NCI-H82 (cell line): Measurements from ENCODE around the gene POU4F1.
A peak's percentile ranks its signal among the peaks of the same experiment; 100 is the strongest.

Experiments used
- DNase-seq: peaks from one replicate; lab custom pipeline; 2025; lab: John Stamatoyannopoulos, UW

POU4F1 gene

DNA sequence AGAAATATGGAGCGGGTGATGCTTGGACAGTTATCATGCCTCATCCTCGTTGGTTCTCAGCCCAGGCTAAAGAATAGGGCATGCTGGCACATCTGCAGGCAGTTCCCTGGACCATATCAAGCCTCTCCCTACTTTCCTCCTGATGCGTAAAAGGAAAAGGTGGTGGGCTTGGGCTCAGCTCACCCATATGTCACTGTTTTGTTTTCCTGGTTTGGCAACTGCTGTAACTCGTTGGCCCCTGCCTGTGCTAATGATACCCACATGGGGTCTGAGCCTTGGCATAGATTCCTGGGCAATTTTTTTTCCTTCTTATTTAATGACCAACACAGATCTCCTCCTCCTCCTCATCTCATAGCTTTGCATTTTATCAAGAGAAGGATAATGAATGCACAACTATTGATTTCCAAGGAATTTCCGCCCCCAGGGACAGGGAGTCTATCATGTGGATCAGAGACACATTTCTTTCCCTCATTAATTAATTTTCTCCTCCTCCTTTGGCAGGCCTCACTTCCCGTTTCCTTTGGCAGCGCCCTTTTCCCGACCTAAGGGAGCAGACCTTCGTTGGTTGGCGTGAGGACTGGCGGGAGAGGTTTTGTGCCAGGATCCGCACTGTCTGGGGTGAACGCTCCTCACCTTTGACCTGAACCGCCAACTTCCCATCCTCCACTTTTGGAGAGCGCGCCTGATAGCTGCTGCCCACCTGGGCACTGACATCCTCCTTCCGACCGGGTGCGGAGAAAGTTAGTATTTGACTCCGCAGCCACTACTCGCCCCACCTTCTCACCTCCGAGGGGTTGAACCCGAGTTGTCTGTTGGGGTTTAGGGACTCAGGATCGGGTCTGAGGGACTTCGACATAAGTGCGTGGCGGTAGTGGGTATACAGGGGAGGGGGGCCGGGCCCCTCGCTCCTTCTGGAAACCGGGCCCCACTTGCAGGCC lies 3.4 kb upstream of the POU4F1 start:
- peak; percentile 21 for DNase-seq

GRCh38 chr13:78604782-78605611 lies 1.6 kb upstream of the POU4F1 start:
- DNase-seq = peak; percentile 70

DNA sequence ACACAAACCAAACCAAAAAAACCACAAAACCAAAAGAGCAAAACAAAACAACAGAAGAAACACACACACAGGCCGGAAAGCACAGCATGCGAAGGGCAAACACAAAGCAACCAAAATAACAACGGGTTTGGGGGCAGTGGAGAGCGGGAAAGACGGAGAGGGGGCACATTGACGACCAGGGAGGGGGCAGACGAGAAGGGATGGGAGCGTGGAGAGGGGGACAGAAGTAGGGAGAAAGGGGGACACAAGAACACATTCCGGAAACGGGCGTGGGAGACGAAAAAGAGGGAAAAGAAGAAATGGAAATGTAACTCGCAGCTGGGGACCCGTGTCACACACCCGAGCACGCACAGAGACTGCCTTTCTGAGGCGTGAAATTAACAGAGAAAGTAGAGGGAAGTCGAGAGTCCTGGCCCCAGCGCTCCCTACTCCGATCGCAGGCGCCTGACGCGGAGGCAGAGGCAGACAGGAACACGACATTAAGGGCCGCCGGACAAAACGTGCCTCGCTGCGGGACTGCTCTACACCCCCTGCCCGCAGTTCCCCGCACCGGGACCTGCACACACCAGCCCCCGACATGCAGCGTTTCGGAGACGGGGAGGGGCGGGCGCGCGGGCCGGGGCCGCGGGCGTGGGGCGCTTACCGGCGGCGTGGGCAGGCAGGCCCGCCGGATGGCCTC lies 652 bp downstream of the POU4F1 start:
- peak; percentile 57 for DNase-seq

DNA sequence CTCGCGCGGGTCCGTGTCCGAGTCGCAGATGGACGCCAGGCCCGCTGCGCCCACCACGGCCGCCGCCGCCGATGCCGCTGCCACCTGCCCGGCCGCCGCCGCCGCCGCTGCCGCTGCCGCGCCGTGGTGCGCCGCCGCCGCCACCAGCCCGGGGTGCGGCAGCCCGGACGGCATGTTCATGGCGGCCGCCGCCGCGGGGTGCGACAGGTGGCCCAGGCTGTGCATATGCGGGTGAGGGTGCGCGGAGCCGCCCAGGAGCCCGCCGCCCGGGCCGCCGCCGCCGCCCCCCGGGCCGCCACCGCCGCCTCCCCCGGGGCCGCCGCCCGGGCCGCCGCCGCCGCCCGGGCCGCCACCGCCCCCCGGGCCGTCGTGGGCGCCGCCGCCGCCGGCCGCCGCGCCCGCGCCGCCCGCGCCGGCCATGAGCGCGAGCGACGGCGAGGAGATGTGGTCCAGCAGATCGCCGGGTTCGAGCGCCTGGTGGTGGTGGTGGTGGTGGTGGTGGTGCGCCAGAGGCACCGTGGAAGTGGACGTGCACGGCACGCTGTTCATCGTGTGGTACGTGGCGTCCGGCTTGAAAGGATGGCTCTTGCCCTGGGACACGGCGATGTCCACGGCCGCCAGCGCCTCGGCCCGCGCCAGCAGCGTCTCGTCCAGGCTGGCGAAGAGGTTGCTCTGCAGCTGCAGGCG lies 1.3 kb downstream of the POU4F1 start:
- DNase-seq = peak; percentile 40

- DNase-seq = peak; percentile 63
Observed at GRCh38 chr13:78601124-78601873, 2.1 kb downstream of the POU4F1 start.

- DNase-seq = peak; percentile 11
Observed at GRCh38 chr13:78600280-78600883, 3.0 kb downstream of the POU4F1 start.

DNA sequence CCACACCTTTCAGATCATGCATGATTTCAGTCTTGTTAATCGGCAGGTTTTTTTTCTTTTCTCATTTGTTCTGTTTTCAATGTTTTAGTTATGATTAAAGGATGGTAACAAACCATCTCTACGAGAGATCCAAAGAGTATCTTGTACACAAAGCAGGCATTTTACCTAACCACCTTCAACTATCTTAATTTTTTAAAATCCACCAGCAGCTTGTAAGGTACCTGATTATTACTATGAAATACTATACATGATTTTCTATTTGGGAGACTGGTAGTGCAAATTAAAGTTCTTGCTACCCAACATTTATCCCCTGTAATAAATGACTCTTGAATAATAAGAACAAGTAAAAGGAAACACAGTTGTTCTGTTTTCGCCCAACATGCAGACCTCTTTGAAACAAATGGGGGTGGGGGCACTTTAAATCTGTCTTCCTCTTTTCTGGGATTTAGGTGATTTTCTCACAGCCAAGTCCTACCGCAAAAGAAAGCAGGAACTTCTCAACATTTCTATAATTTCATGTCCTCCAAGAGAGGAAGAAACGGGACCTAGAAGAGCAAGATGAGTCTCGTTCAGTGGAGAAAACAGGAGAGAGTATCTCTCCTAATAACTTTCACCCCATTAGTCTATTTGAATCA lies 3.6 kb downstream of the POU4F1 start:
- peak; percentile 20 for DNase-seq

GRCh38 chr13:78598966-78599644 lies 4.2 kb downstream of the POU4F1 start:
- peak; percentile 38 for DNase-seq

GRCh38 chr13:78598116-78598781 lies 5.1 kb downstream of the POU4F1 start:
- DNase-seq = peak; percentile 27

- DNase-seq = peak; percentile 46
Observed at GRCh38 chr13:78597602-78597932, 5.8 kb downstream of the POU4F1 start.

DNA sequence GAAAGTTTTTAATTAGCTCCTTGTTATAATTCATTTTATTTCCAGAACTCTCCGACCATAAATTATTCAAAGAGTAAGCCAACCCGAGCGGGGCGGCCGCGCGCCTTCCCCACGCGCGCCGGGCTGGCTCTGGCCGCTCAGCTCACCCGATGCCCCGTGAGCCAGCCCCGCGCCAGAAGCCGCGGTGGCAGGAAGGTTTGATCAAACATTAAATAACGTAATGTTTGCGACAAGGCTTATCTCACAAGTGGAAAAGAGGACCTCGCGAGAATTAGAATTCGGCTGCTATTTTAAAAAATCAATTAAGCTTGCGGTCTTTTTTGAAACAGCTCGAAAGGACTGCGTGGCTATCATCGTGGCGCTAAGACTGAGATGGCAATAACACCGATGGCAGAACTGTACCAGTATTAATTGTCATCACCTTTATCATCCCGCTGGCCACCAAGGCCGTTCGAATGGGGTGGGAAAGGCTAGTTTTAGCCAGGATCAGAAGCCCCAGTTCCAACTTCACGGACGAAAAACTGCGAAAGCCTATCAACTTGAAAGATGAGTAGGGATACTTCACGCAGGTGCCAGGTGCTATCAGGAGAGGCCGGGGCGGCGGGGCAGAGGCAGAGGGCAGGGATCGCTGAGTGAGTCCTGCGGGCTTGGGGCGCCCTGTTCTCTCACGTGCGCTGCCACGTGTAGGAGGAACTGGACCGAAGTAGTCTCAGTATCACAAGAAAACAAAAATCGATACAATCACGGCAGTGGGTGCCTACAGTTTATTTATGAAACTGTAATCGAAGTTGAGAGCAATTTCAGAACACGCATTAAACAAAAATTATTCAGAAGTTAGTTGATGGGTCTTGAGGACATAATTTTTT lies 6.4 kb downstream of the POU4F1 start:
- DNase-seq = peak; percentile 46

- DNase-seq = peak; percentile 68
Observed at GRCh38 chr13:78596399-78596735, 7.0 kb downstream of the POU4F1 start.

- DNase-seq = peak; percentile 71
Observed at GRCh38 chr13:78595495-78596398, 7.6 kb downstream of the POU4F1 start.

- DNase-seq = no peak
Observed at GRCh38 chr13:78594456-78594975, 8.8 kb downstream of the POU4F1 start.

GRCh38 chr13:78593652-78594455 lies 9.5 kb downstream of the POU4F1 start:
- peak; percentile 45 for DNase-seq

- no peak for DNase-seq
Observed at GRCh38 chr13:78593129-78593528, 10.2 kb downstream of the POU4F1 start.
